ENCODE results near the gene NPC1.

NPC1 gene

DNA sequence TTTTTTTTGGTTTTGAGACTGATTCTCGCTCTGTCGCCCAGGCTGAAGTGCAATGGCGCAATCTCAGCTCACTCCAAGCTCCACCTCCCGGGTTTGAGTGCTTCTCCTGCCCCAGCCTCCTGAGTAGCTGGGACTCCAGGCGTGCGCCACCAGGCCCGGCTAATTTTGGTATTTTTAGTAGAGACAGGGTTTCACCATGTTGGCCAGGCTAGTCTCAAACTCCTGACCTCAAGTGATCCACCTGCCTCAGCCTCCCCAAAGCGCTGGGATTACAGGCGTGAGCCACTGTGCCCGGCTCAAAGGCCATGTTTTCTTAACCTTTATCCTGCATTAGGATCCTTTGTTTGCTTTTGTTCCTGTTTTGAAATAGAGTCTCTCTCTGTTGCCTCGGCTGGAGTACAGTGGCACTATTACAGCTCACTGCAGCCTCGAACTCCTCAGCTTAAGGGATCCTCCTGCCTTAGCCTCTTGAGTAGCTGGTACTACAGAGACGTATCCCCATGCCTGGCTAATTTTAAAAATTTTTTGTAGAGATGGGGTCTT, 41.0 kb downstream of the NPC1 start:
- no peak for DNase-seq

DNA sequence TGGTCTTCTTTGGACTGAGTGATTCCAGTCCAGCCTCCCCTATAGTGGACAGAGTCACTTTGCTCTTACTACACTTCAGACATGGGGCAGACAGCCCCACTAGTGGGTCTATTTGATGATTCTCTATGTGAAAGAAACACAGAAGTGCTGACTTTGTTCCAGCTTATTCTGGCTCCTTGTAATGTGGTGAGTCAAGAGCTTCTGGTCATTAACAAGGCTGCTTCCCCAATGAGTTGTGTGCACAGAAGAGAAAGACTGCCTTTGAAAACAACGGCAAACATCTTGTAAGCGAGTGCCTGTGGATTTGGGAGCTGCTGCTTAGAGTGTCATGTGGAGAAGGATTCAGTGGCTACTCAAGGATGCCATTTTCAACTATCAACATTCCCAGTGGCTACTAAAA, 43.8 kb downstream of the NPC1 start:
- no peak for DNase-seq

DNA sequence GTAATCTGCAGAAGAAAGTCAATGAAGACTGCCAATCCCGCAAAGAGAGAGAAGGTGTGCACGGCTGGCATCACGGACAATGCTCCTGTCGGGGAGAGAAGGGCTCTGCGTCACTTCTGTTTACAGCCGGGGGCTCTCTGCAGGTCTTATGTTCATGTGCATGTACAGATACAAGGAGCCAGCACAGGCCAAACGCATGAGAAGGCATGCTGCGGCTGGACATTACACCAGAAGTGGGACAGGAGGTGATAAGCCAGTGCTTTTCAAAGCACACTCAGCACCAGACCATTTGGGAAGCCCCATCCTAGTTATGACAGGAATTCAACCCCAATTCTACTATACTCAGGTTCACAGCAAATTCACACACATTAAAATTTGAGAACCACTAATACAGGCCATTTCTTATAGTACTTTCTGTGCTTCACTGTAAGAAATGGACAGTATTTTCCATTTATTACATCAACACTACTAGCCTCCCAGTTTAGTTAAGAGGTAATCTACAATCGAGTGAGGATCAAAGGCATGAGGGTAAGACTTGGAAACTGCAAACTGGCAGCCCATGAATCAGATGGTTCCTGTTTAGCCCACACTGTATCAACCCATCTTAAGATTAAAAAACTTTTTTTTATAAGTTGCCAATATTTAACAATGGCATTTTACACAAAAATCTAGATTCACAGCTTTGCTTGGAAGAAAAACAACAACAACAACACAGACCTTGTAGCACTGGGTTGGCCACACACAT, 44.8 kb downstream of the NPC1 start:
- no peak for DNase-seq

DNA sequence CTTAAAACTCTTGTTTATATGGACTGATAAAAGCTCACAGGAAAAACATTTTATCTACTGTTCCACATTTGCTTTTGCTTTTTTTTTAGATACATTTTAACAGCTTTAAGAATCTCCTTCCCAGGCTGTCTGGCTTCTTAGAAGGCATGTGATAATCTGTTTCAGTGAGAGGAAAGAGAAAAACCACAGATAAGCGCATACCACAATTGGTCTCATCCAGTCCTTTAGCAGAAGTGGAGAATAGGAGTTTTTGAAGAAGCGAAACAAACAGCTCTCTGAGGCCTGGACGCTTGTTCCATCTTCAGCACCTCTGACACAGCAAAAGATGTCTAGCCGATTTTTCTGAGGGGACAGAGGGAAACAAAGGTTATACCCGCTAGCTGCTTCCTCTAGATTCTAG, 45.4 kb downstream of the NPC1 start:
- DNase-seq, result no peak

DNA sequence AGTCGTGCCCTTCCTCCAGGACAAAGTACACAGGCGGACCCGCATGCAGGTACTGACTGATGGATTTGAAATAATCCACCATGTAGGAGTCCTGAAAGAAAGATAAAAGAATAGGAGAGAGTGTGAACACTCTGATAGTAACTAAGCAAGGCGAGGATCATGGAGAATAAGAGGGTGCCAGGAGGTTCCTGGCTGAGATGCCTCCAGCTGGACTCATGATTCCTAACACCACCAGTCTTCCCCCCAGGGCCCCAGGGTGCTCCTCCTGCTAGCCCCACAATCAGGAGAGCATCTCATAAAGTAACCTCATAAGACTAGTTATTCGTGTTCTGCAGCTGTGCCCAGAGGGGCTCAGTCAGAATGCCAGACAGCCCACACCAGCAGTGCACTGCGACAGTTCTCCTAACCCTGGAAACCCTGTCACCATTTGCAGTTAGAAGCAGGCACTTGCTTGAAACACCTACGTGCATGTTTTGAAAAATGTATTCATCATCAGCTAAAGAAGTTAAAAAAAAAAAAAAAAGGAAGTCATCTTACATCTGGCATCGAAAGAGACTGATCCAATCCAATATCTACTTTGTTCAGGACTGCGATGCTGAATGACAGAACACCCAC, 46.3 kb downstream of the NPC1 start:
- DNase-seq, result no peak

DNA sequence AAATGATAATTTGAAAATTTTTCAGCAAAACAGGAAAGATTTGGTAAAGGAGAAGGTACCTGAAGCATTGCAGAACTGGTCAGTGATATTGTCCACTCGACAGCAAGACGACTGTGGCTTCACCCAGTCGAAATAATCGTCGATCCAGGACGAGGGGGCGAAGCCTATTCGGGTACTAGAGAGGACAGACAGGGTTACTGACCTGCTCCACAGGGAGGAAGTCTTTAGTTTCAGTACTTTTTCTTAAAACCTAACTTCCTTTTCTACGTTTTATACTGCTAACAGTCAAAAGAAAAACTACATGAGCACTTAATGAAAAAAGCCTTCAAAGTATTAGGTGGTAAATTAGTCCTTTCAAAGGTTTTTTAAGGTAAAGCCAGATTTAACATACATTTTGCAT, 47.0 kb downstream of the NPC1 start:
- no peak for DNase-seq

DNA sequence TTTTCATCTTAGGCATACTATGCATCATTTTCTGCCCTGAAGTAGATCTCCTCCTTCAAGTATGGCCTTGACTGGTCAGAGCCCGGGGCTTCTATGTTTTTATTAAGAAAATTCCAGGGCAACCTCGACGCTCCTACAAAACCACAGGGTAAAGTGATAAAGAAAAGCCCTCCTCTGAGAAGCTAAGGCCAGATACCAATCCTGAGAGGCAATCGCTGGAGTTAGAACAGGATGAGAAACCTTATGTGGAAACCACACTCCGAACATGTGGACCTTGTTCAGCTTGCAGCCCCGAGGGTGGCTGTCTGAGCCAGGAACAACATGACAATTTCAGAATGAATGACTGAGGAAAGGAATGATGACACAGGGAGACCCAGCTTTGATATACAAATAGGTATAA, 47.4 kb downstream of the NPC1 start:
- no peak for DNase-seq

DNA sequence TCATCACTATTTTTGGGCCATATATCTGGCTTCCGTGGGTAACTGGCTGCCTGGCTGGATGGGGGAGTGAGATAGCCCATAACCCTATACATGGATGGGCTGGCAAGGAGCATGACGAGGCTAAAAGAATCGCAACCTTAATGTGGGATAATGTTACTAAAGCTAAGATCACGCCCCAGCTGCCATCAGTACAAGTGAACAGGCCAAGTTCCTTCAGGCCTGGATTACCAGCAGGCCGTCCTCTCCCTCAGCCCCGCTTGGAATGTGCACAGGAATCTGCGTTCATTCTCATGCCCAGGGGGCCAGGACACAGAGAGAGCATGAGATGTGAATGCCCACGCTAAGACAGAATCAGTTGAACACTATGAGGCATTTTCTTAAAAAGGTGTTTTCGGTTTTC, 48.3 kb downstream of the NPC1 start:
- DNase-seq, result no peak

DNA sequence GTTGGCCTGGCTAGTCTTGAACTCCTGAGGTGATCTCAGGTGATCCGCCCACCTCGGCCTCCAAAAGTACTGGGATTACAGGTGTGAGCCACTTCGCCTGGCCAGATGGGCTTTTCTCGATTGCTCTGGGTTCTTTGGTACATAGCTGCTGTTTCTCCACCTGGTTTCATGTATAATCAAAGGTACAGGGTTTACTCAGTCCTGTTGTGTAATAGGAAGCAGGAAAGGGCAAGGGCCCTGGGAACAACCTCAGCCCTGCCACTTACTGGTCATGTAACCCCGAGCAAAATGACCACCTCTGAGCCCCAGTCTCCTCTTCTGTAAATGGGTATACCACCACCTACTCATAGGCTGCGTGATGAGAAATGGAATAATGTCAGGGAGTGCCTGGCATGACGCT, 49.0 kb downstream of the NPC1 start:
- no peak for DNase-seq

DNA sequence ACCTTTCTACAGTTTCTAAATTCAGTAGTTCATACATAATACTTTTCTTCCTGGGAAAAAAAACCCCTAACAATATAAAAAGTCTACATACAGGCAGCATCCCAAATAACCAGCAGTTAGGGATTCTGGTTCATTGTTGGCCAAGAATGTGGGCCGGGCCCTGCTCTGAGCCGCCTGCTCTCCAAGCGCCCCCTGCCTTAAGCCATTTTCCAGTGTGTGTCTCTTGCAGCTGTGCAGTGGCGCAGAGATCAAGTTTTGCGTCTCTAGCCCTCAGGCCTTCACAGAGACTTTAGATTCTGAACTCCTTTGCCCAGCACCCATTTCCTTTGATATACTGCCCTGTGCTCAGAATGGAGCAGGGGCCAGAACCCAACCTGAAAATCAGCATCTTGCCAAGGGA, 50.1 kb downstream of the NPC1 start:
- DNase-seq, result no peak

DNA sequence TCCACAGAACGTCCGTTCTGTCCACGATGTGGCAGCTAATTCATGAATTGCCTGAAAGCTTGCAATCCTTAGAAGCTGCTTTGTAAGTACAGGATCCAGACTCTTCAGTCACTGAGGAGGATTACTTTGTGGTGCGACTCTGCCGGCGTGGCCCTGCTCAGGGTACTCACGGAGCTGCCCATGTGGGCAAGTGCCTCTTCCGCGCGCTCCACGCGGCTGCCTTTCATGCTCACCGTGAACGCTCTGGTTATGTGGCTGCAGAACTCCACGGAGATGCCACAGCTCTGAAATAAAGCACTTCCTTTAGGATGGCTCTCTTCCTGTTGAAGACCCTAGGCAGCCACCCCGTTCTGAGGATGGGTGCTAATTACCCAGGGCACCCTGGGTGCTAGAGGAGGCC, 52.0 kb downstream of the NPC1 start:
- no peak for DNase-seq

DNA sequence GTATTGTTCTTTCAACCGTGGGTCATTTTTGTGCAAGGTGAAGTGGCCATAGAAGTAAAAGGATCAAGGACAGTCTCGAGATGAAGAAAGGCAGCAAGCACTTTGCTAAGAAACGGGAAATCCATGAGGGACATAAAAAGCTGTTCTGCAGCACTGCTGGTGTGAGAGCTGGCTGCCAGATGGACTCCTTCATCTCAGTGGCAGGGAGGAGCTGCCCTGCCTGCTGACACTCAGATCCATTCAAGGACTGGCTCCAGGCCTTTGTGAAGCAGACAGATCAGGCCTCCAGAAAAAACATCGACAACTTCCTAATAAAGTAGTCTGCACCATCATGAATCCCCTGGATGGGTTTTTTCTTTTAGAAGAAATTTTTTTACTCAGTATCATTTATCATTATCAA, 53.5 kb downstream of the NPC1 start:
- no peak for DNase-seq

DNA sequence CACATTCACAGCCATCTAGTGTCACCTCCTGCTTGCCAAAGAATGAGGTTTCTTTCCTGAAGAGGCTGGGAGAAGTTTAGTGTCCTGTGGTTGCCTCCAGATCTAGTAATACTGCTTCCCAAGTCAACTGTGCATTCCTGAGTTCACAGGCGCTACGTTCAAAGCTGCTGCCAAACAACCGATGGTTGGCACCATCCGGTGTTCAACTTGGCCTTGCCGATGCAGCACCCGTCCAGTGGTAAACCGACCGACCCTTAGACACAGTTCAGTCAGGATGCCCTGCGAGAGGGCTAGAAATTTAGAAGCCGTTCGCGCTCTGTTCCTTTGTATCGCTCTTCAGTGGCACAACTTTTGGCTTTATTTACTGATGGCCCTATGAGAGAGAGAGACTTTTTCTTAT, 54.4 kb downstream of the NPC1 start:
- DNase-seq, result no peak

DNA sequence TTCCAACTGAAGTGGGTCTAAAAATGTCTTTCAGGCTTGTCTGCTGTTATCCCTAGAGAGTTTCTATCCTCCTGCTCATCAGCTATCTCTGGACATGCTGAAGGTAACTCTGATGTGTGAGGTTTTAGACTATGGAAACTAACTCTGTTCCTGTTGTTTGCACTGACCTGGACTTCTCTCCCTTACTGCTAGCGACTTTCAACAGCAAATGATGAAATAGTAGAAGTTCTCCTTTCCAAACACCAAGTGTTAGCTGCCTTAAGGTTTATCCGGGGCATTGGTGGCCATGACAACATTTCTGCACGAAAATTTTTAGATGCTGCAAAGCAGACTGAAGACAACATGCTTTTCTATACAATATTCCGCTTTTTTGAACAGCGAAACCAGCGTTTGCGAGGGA, 56.1 kb downstream of the NPC1 start:
- no peak for DNase-seq

DNA sequence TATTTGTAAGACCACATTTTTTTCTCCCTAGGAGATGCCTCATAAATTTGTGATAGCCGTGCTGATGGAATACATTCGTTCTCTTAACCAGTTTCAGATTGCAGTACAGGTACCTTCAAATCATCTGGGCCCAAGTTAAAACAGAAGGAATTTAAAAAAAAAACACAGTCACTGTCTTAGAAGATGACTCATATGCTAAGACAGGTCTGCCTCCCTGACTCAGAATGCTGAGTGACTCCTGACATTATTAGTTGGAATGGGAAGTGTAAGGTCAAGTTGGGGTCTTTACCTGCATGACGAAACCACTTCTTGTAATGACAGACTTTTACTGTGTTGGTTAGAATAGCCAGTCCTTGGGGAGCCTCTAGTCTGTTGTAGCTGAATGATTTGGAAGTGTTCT, 56.7 kb downstream of the NPC1 start:
- no peak for DNase-seq

DNA sequence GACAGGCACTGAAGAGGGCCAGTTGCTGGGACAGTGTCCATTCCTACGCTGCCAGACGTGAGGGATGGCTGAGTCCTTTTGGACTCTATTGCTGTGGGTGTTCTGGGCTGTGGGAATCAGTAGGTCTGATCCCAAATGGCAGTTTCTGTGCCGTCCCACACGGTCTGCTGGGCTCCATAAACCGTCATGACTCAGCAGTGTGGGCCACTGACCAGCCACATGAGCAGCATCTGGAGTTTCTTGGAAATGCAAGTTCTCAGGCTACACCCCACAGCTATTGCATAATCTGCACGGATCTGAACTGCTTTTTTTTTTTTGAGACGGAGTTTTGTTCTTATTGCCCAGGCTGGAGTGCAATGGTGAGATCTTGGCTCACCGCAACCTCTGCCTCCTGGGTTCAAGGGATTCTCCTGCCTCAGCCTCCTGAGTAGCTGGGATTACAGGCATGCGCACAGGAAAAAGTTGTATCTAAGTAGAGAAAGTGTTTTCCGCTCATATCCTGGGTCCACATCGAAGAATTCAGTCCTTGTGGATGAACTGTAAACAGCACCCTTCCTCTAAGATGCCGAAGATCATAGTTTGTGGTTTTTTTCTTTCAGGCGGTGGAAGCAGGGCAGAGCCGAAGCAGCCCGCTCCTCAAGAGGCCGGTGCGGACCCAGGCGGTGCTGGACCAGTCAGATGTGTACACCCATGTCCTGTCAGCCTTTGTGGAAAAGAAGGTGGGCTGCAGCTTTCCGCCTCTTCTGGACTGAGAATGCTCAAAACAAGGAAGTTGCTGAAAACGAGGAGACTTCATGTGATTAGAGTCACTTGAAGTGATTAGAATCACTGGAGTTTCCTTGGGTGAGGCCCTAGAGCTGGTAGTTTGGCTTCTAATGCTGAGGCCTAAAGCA, 57.5 kb downstream of the NPC1 start:
- DNase-seq, result no peak

DNA sequence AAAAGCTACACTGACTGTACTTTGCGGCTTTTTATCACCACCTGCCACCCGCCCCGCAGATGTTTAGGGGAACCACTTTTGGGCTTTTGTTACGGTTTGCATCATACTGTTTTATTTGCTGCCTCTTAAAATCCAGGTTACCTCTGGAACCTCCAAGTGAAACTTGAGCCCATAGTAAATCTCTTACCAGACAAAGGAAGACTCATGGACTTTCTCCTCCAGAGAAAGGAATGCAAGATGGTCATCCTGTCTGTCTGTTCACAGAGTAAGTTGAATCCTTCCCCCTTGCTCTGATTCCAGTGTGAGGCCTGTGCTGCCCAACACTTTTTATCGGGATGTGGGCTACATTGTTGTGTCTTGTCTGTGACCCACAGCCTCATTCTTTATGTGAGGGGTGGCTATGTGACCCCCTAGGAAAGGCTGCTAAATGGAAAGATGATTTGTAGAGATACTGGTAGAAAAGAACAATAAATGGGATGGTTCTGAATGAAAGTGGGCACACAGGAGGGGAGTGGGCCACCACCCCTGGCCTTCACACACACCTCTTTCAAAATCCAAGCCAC, 59.7 kb downstream of the NPC1 start:
- no peak for DNase-seq

DNA sequence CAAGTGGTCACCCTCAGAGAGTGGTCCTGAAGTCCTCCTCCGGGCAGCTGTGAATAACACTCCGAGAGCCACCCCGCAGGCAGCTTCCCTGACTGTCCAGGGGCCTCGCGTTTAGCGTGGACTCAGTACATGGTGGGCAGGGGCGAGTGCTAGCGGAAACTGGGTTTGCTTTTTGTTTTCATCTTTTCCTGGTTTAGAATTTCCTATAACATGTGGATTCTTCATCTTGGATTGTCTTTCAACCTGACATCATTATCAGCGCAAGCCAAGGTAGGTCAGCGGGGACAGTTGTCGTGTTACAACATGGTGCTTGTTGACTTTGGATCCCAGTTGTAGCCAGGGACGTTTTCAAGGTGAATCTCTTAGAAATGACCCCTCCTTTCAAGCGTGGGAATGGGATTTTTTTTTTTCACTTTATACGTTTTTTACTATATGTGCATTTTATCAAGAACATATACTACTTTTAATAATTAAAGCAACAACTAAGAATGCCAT, 62.0 kb downstream of the NPC1 start:
- no peak for DNase-seq

DNA sequence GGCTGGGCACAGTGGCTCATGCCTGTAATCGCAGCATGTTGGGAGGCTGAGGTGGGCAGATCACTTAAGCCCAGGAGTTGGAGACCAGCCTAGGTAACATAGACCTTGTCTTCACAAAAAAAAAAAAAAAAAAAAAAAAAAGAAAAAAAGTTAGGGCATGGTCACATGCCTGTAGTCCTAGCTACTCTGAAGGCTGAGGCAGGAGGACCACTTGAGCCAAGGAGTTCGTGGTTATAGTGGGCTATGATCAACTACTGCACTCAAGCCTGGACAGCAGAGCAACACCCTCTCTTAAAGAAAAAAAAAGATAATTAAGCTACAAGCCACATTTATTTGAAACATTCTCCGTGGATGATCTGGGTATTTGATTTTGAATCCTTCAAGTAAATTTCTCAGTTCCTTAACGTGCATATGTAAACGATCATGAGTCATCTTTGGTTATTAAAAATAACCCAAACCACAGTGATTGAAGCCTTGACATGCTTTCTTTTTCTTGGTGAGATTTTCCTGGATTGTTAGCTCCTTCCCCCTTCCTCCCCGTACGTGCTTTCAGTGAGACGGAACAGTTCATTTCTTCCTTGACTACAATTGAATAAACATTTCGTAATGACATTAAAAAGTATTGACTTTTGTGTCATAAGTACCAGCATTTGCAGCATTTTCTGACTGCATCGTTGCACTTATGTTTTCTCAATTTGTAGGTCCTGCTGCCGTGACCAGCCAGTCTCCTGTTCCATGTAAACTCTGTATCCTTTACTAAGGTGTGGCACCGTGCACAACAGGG, 62.7 kb downstream of the NPC1 start:
- no peak for DNase-seq

DNA sequence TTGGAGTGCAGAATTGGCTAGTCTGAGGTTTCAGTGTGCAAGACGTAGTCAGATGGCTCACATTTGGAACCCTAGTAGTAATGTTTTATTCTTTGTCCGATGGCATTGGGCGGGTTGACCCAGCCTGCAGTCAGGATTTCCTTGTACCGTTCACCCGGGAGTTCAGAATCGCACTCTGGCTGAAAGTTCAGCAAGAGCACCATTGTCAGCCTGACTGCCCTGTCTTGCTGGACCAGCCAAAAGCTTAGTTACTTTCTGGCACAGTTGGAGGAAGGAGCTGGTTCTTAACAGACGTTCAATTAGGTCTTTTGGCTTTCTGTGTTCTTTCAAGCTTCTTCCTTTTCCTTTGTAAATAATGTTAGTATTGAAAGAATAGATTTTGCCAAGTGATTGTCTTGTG, 64.4 kb downstream of the NPC1 start:
- DNase-seq, result no peak

DNA sequence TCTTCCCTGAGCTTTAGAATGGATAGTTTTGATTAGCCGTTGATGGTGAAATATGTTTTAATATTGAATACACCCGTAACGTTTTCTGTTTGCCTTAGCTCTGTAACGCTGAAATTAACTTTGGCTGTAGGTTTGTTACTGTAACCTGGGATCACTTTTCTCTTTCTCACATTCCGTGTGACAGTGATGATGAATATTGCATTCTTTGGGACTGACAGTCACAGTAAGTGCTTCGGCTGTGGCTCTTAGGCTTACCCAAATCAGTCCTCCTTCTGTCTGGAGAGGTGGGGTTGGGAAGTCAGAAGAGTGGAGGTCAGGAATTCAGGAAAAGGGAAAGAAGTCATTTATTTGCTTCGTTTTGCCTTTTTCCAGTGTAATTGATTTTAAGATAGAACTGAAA, 65.0 kb downstream of the NPC1 start:
- DNase-seq, result no peak

DNA sequence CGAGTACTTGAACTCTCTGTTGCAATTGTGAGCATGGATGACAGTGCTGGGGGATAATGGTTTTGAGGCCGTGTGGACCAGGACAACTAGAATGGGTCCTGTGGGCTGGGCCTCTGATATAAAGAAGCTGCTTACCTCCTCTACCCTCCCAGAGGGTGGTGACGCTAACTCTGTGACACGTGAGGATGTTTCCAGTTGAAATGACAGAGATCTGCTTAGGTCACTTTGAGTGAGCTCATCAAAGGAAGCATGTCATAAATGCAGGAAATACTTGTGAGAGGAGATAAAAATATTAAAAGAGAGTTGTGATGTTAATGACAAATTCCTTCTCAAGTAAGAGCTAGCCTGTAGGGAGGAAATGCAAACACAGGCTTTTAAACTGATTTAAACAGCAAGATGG, 66.6 kb downstream of the NPC1 start:
- DNase-seq, result no peak
